H7 (cell line): ENCODE measurements around the gene OR5M10. TPM values are rescaled to one million over a fixed set of nuclear protein-coding genes. Genes with fewer than 3 reads are reported as not detected.
A peak's percentile ranks its signal among the peaks of the same experiment; 100 is the strongest.
"Not testable (repeated sequence)": the region's sequence is repeated elsewhere in the genome, so short reads cannot be mapped to it uniquely, and the experiment has no call there.

ENCODE experiments used
- DNase-seq: peaks from one replicate; pipeline ENCODE4 v3.0.0; 2012
- H3K27me3 ChIP-seq: 2 replicates; pipeline ENCODE4 v1.6.0; 2011; ENCODE audit warnings: mild to moderate bottlenecking, low read length; ENCODE audit not compliant: control insufficient read depth, insufficient read depth
- H3K36me3 ChIP-seq: replicated peaks from 2 replicates; pipeline ENCODE4 v1.5.1; 2011; ENCODE audit warnings: low read length; ENCODE audit not compliant: control insufficient read depth, insufficient read depth
- H3K4me3 ChIP-seq: 2 replicates; pipeline ENCODE4 v1.5.1; 2011; ENCODE audit warnings: low read depth, mild to moderate bottlenecking, control low read depth, low read length, moderate library complexity; ENCODE audit not compliant: insufficient read depth
- total RNA-seq: library from RNA; depleted of rRNA; stranded (reverse); fragments of >200 nt; shearing (Covaris generic); gene quantifications from 2 replicates; pipeline ENCODE4 v1.2.3, GENCODE V29; 2014; rRNA removed

The OR5M10 gene
- not detected in 2 replicates for total RNA-seq

GRCh38 chr11:56577621-56578020 lies at the start of gene OR5M10:
TSS of gene OR5M10 (minus strand) at chr11:56577721. CDS start at chr11:56577721, 0 bp downstream.
- DNase-seq = no peak
- H3K27me3 ChIP-seq = no peaks in the 10 kb centered on the region
- H3K36me3 ChIP-seq = no peaks in the 10 kb centered on the region
- no peak within 1 kb of the TSS for H3K4me3 ChIP-seq

DNA sequence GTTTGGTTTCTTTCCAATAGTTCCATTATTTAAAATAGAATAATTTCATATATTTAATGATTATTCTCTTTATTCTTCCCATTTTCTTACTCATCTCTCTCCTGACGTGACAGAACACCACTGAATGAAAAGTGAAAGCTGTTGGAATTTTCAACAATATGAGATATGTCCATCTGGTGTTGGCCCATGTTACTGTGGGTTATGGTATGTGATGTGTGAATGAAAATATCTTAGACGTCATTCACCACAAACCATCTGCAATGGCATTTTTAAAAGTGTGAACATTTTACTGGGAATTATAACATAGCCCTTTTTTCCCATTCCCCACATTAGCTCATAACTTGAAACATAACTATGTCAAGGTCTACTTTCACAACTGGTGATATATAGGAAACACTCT lies 48.4 kb upstream of the OR5M10 start:
- no peak overlapping the region for H3K4me3 ChIP-seq

DNA sequence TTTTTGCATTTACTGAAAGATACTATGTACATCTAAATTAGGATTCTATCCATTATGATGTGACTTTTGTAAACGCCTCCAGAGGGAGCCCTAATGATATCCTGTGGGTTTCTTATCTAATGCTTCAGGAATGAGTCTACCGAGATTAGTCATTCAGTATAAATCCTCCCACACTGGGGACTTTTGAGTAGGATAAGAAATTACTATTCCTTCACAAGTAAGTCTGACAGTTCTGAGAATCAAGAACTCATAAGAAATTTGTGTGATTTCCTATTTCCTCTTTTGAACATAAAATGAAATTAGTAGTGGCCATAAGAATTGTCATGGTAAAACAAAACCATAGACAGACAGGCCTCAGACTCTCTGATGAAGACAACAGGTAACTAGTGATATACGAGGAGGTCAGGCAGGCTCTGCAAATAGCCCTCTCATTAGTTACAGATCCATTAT lies 47.2 kb upstream of the OR5M10 start:
- Histone ChIP-seq H3K36me3 (no peaks in the 10 kb centered on the region), H3K27me3 (no peaks in the 10 kb centered on the region), H3K4me3 (no peak overlapping the region)
- DNase-seq = peak; percentile 21

More for the DNA sequence above, 48.4 kb upstream of the OR5M10 start:
- H3K27me3 ChIP-seq = no peaks in the 10 kb centered on the region
- DNase-seq = no peak
- H3K36me3 ChIP-seq = no peaks in the 10 kb centered on the region

- Histone ChIP-seq H3K4me3 (no peak overlapping the region), H3K27me3 (no peaks in the 10 kb centered on the region), H3K36me3 (no peaks in the 10 kb centered on the region)
- DNase-seq = no peak
These were observed 33.7 kb upstream of the OR5M10 start for GRCh38 chr11:56611174-56611573.

GRCh38 chr11:56592088-56592717 lies 14.7 kb upstream of the OR5M10 start:
- DNase-seq, H3K36me3 ChIP-seq, H3K4me3 ChIP-seq, H3K27me3 ChIP-seq: not testable (repeated sequence)

- Histone ChIP-seq H3K4me3 (no peak overlapping the region), H3K36me3 (no peaks in the 10 kb centered on the region), H3K27me3 (no peaks in the 10 kb centered on the region)
- no peak for DNase-seq
These were observed 18.9 kb downstream of the OR5M10 start for GRCh38 chr11:56558574-56558973.

GRCh38 chr11:56554691-56555090 lies 22.8 kb downstream of the OR5M10 start:
- DNase-seq, H3K27me3 ChIP-seq, H3K4me3 ChIP-seq, H3K36me3 ChIP-seq: not testable (repeated sequence)

GRCh38 chr11:56545531-56545930 lies 32.0 kb downstream of the OR5M10 start:
- Histone ChIP-seq H3K27me3 (no peaks in the 10 kb centered on the region), H3K36me3 (no peaks in the 10 kb centered on the region), H3K4me3 (no peak overlapping the region)
- no peak for DNase-seq

- Histone ChIP-seq H3K36me3 (no peaks in the 10 kb centered on the region), H3K4me3 (no peak overlapping the region), H3K27me3 (no peaks in the 10 kb centered on the region)
- DNase-seq = no peak
These were observed 33.8 kb downstream of the OR5M10 start for GRCh38 chr11:56543739-56544138.

- no peak for DNase-seq
- Histone ChIP-seq H3K36me3 (no peaks in the 10 kb centered on the region), H3K4me3 (no peak within 1 kb of the TSS), H3K27me3 (no peaks in the 10 kb centered on the region)
These were observed 34.4 kb downstream of the OR5M10 start, which contains the start of gene OR5M11 for GRCh38 chr11:56543157-56543556. TSS of gene OR5M11 (minus strand) at chr11:56543257. CDS start at chr11:56543257, 0 bp downstream.

DNA sequence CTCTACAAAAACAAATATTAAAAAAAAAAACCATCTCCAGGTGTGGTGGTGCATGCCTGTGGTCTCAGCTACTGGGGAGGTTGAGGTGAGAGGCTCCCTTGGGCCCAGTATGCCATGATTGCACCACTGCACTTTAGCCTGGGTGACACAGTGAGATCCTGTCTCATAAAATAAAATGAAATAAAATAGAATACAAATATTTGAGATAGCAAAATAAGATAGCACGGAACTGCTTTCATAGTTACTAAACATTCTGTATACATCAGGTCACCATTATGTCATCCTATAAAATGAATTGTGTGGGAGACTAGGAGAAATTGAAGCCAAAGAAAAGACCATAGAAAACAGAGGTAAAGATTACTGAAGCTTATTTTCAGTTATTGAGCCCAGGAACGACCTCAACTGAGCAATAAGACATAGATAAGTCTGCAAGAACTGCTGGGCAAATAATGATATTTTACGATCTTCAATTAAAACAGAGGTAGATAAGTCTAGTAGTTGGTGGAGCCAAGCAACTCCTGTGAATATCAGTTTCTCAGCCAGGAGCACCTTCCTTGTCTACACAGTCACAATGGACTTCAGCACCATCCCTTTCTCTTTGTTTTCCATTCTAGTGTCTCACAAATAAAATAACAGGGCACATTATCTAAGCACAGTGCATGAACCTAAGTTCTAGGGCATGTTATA lies 44.3 kb downstream of the OR5M10 start:
- H3K36me3 ChIP-seq = no peaks in the 10 kb centered on the region
- H3K27me3 ChIP-seq = no peaks in the 10 kb centered on the region
- H3K4me3 ChIP-seq = no peak overlapping the region
- no peak for DNase-seq

DNA sequence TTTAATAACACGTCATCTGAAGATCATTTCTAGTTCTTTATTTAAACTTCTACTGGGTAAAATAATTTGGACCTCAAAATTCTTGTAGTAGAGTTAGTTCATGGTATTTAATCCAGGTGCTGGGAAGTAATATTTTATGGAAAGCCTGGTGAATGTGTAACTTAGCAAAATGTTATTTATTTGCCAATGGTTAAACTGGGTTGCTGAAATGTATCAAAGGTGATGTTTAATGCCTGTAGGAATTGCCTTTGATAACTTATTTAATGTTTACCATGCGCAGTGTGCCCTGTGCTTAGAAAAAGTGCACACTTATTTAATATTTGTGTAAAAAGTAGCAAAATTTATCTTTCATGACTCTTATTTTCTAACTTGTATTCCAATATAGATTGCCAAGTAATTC lies 45.7 kb downstream of the OR5M10 start:
- no peak overlapping the region for H3K4me3 ChIP-seq
- no peak for DNase-seq

More for the DNA sequence above, 45.7 kb downstream of the OR5M10 start:
- Histone ChIP-seq H3K27me3 (no peaks in the 10 kb centered on the region), H3K36me3 (no peaks in the 10 kb centered on the region)

Other genes with a start within 250 kb of the OR5M10 start
- not detected in 2 replicates for gene OR8K1, start 231.7 kb downstream of the OR5M10 start, total RNA-seq
- gene OR8J1, start 223.4 kb downstream of the OR5M10 start, total RNA-seq = not detected in 2 replicates
- gene OR8U1, start 202.1 kb downstream of the OR5M10 start, total RNA-seq = not detected in 2 replicates
- gene OR5AL1, start 165.0 kb downstream of the OR5M10 start, total RNA-seq = not detected in 2 replicates
- gene OR5M3, start 104.4 kb downstream of the OR5M10 start, total RNA-seq = not detected in 2 replicates
- gene OR5M8, start 86.4 kb downstream of the OR5M10 start, total RNA-seq = not detected in 2 replicates
- gene OR5M11, start 34.5 kb downstream of the OR5M10 start, total RNA-seq = not detected in 2 replicates
- not detected in 2 replicates for gene OR5M1, start 37.2 kb upstream of the OR5M10 start, total RNA-seq
- gene OR5AP2, start 64.7 kb upstream of the OR5M10 start, total RNA-seq = not detected in 2 replicates
- not detected in 2 replicates for gene OR5AR1, start 86.0 kb upstream of the OR5M10 start, total RNA-seq
- gene OR9G1, start 121.4 kb upstream of the OR5M10 start, total RNA-seq = not detected in 2 replicates
- not detected in 2 replicates for gene OR9G4, start 171.0 kb upstream of the OR5M10 start, total RNA-seq